ENCODE results near the gene ATP2B1.

- no peak for TF ChIP-seq PHF8 (IDR thresholded peaks at IDR 0.05; ENCODE audit: borderline replicate concordance, low read depth)
- no peak for TF ChIP-seq CEBPB (IDR thresholded peaks at IDR 0.05)
- no peak for TF ChIP-seq JUNB (IDR thresholded peaks at IDR 0.05)
- no peak for TF ChIP-seq JUN (IDR thresholded peaks at IDR 0.05)
- no peak for TF ChIP-seq EP300 (IDR thresholded peaks at IDR 0.05)
- TF ChIP-seq, protein P1, sequence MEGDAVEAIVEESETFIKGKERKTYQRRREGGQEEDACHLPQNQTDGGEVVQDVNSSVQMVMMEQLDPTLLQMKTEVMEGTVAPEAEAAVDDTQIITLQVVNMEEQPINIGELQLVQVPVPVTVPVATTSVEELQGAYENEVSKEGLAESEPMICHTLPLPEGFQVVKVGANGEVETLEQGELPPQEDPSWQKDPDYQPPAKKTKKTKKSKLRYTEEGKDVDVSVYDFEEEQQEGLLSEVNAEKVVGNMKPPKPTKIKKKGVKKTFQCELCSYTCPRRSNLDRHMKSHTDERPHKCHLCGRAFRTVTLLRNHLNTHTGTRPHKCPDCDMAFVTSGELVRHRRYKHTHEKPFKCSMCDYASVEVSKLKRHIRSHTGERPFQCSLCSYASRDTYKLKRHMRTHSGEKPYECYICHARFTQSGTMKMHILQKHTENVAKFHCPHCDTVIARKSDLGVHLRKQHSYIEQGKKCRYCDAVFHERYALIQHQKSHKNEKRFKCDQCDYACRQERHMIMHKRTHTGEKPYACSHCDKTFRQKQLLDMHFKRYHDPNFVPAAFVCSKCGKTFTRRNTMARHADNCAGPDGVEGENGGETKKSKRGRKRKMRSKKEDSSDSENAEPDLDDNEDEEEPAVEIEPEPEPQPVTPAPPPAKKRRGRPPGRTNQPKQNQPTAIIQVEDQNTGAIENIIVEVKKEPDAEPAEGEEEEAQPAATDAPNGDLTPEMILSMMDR (IDR thresholded peaks at IDR 0.05), result no peak
These were observed 166.4 kb downstream of the ATP2B1 start for GRCh38 chr12:89542236-89542635.
